COLO668 (cell line): ENCODE data around the gene ABR.

ENCODE experiments used
- DNase-seq: peaks from one replicate; lab custom pipeline; 2025; ENCODE audit not compliant: unreplicated experiment; lab: John Stamatoyannopoulos, UW

The ABR gene

DNA sequence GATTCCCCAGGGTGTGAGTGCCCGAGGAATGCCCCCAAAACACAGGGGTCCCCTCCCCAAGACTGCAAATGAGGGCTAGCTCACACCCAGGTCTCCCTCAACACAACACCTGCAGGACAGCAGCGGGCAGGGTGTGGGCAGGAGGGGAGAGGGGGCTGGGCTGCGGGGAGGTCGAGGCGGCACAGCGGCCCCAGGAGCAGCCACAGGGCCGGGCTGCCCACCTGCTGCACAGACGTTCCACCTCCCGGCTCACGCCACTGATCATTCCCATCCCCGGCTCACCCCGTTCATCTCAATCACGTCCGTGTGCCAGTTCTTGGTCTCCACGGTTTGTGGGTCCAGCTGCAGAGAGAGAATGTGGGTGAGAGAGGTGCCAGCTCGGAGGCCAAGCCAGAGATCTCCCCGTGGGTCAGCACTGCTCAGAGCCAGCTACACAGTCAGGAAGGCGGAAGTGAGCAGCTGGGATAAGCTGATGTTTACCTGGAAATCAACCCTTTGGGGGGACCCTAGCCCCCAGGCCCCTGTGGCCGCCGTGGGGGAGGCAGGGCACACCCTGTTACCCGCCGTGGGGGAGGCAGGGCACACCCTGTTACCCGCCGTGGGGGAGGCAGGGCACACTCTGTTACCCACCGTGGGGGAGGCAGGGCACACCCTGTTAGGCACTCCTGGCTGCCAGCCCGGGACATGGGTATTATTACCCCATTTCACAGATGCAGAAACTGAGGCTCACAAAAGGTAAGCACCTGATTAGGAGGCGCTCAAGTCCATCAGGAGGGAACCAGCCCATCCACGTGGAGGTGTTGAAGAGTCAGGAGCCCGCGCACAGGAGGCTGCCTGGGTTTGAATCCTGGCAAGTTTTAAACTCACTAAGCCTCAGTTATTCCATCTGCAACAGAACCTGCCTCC is 166.7 kb downstream of the ABR start:
- no peak for DNase-seq

DNA sequence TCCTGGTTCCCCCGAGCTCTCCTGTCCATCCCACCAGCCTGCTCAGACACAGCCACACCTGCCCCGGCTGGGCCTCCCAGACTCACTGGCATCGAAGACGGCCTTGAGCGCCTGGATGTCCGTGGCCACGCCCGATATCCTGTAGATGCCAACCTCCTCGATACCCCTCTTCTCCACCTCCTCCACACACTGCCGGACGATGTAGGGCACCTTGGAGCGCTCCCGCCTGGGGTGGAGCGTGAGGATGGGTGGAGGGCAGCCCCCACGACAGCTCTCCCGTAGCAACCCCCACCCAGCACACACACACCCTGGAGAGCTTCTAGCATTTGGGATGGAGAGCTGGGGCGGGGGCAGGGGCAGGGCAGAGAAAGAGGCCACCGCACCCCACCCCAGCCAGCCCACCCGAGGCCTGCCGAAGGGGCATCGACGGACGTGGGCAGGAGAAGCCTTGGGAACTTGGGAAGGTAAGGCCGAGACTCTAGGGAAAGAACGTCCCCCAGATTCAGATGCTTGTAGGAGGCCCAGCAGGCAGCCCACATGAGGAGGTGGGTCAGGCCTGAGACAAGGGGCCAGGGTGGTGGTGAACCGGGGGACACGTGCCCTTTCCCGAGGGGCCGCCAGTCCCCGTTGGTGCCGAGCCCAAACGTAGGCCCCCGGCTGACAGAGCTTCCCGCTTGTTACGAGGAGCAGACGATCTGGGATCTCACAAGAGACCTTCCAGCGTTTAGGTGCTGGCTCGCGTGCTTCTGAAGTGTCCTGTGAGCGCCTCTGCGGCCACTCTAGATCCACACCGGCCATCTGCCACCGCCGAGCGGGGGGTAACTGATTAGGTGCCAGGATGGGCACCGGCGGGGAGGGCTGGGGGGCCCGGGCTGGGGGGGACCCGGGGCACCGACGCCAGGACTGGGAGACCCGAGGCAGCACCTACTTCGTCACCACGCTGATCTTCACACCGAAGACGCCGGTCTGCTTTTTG is 167.7 kb downstream of the ABR start:
- no peak for DNase-seq

DNA sequence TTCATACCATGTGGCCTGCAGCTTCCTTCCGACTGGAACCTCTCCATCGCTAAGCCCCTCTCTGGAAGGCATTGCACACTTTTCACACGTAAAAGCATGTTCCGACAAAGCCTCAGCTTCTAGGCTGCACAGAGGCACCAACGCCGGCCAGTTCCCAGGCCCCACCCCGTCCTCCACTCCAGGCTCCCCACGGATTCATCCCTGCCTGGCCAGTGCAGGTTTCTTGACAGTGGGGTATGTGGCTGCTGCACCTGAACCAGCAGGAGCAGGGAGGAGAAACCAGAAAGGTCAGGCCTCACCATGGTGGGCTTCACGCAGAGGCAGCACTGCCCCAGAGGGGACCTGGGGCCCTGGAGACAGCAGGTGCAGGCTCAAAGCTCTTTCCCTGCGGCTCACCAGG is 168.6 kb downstream of the ABR start:
- no peak for DNase-seq

DNA sequence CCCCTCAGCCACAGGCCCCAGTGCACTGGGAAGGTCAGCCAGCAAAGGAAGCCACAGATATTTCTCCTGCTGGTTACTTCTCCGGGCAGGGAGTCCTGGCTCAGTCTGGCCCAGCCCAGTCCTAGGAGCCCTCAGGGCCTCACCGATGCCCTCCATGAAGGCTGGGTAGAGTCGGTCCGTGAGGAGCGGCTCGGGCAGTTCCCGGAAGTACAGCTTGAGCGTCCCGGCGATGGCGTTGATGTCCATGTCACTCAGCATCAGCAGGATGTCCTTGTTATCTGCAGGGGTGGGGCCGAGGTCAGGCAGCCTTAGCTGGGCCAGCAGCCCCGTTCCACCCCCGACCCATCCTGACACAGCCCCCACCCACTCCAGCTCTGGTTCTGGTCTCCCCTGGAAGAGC is 169.2 kb downstream of the ABR start:
- no peak for DNase-seq

DNA sequence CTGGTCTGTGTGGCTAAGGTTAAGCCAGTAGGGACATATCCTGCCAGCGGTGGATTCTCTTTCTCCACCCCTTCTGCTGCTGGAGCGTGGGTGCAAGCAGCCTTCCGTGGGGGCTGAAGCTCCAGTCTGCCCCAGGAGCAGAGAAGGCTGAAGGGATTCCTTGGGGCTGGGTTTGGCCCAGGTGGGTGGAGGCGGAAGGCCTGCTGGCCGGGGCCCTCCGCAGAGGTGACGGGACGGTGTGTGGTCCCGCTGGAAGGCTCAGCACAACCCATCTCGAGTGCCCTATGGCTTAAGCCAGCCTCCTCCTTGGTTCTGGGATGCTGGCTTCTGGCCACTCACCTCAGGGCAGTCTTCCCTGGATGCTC is 169.7 kb downstream of the ABR start:
- DNase-seq = no peak

DNA sequence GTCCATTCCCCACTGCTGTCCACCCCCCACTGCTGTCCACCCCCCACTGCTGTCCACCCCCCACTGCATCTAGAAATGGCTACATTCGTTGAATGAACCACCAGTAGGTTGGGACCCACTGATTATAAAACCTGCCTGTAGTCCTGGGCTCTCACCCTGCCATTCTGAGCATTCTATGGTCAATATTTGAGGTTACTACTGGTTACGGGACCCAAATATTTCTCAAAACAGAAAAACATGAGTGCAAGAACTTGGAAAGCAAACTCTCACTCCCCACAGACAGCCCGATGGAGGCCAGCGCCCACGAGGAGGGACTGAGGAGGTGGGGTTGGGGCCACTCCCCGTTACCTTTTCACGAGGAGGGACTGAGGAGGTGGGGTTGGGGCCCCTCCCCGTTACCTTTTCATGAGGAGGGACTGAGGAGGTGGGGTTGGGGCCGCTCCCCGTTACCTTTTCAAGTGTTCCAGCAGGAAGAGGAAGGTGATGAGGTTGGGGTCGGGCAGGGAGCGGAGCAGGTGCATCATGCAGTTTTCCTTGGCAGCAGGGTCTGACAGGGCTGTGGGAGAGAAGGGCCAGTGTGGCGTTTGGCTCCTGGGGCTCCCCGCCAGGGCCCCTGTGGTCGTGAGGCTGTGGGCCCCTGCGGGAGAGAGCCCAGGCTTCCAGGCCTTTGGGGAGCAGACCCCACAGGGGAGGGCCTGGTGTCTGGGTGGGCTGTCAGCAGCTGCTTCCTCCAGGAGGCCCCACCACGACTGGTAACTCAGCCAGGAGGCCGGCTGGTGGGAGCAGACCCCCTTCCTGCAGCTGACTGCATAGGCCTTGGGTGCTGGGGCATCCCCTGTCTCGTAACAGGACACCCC is 170.3 kb downstream of the ABR start:
- no peak for DNase-seq

DNA sequence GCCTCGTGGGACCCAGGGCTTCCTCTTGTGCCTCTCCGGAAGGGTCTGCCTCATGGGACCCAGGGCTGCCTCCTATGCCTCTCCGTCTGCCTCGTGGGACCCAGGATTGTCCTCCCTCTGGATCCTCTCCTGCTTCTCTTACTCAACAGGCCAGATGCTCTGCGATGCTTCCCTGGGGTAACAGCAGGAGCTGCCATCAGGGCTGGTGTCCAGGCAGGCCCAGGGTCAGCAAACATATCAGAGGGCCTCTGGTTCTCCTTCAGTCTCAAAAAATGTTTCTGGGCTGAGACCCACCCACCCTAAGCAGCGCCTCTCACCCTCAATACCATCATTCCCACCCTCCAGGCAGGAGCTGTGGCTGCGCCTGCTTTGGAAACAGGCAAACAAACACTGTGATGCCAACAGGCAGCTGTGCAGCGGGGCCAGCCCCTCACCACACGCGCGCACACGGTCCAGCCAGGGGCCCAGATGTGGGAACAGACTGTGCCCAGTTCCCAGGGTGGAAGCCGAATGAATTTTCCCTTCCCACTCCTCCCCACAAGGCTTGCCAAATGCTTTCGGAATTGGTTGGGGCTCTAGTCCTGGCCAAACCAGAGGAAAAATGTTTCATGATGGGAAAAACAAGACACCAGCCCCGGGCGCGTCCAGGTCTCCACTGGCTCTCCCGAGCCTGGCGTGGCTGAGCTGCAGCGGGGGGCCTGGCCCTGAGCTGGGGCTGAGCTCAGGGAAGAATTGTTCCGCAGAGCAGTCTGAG is 171.6 kb downstream of the ABR start:
- no peak for DNase-seq

DNA sequence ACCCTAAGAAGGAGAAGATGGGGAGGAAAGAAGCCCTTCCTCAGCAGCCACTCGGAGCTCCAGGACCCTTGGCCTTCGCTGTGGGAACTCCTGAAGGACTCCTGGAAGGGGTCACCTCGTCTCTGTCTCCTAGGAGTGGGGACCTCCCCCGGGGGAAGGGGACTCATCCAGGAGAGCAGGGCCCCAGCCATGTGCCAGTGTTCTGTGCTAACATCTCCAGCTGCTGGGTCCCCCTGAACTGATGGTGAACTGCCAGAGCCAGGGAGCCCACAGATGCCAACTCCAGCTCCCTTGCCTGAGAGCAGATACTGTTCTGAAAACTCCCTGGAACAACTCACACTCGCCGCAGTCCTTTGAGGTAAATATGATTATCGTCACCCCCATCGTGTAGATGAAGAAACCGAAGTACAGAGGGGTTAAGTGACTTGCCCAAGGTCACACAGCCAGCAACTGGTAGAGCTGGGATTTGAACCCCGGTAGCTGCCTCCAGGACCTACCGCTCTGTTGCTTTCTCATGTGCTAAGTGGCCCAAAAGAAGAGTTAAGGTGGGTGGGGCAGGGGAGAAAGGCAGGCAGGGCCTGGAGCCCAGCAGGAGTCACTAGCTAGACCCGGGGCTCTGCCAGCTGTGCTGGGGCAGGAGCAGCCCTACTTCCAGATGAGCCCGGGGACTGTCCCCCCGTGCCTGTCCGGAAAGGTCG is 172.3 kb downstream of the ABR start:
- DNase-seq = no peak

DNA sequence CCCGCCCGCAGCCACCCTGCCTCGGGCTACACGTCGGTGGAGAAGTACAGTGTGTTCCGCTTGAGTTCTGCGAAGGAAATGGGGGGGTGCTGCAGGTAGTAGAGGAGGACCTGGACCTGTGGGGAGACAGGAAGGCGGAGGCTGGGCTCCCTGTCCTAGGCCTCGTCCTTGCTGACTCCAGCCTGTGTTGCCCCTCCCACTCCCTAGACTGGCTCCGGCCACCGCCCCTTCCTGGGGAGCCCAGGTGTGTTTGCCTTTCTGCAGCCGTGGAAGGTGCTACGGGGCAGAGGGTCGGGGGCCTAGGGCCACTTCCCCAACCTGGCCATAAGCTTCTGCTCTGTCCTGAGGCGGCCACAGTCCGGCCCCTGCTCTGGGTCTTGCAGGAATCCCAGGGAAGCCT is 173.7 kb downstream of the ABR start:
- peak; percentile 70 for DNase-seq

DNA sequence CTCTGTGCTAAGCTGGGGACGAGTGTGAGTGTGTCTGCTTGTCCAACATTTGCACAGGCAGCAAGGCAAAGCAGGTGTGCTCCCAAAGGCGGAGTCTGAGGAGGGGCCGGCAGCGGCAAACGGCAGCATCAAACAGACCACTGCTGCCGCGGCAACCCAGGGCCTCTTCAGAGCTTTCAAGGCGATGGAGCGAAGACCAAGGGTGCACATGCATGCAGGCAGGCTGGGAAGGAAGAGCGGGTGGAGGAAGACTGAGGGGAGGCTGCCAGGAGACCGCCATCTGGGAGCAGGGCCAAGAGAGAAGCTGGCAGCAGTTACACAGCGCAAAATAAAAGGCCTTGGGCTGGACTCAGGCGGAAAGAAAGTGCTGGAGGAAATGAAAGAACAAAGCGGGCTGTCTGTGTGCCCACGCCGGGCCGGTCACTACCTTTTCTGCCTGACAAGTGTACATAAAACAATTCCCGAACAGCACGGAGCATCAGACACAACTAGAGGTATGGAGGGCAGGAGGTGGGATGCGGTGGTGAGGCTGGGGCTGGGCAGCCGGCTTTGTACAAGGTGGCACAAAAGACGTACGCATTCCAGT is 174.3 kb downstream of the ABR start:
- peak; percentile 71 for DNase-seq

DNA sequence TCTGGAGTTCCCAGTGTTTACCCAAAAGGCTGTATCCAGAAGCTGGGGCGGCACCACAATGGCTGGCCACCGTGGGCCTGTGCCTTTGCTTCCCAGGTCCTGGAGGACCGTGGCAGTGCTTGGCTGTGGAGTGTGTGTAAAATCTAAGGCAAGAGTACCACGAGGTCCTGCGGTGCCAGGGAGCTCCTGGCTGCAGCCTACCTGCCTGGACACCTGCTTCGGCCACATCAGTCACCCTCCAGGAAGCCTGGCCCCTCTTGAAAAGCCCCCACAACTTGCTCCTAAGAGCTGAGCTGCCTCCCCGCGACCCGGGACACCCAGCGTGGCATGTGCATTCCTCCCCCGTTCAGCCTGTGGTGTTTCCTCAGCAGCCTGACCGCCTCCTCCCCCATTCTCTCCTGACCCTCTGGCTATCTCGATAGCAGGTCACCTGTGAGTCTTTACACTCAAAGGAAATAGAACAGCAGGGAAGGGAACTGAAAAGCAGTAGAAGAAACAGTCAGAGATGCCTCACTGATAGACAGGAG is 174.9 kb downstream of the ABR start:
- DNase-seq = peak; percentile 15

DNA sequence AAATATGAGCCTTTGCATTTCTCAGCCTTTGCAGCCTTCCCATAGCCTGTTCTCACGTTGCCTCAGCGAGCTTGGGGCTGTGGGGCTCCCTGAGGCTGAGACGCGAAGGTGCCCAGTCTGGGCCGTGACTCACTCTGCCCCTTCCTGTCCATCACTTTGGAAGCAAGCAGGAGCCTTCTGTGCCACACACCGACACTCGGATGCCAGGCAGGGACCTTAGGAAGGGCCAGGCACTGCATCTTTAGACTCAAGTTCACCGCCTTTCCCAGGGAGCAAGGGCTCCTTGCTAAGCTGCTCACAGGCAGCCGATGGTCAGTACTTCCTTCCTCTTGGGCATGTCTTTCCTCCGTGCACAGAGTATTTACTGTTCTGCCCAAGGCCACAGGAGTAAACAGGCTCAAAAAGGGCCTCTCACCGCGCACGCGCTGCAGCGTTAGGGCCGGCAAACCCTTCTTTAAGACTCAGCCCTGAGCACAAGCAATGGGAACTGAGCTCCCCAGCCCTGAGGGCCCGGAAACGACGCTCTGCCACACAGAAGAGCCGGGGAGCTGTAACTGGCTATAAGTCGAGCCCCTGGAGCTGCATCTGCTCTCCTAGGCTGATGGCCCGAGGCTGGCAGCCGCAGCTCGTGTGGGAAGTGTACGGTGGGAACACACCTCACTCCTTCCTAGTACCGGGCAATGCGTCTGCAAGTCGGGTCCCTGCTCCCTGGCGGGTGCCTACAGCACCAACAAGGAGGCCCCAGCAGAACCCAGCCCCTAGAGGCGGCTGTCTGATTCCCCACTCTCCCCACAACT is 175.6 kb downstream of the ABR start:
- DNase-seq = peak; percentile 13

DNA sequence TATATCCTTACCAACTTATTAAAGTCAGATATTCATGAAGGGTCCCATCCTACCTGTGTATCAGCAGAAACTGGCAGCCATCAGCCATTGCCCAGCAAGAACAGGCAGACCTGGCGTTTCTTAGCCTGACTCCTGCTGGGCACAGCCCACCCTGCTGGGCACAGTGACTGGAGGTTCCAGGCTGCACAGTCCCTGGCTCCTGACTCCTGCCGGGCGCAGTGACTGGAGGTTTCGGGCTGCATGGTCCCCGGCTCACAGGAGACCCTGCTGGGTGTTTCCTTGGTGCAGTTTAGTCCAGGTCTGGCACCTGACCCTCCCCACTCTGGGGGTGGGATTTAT is 176.2 kb downstream of the ABR start:
- no peak for DNase-seq

DNA sequence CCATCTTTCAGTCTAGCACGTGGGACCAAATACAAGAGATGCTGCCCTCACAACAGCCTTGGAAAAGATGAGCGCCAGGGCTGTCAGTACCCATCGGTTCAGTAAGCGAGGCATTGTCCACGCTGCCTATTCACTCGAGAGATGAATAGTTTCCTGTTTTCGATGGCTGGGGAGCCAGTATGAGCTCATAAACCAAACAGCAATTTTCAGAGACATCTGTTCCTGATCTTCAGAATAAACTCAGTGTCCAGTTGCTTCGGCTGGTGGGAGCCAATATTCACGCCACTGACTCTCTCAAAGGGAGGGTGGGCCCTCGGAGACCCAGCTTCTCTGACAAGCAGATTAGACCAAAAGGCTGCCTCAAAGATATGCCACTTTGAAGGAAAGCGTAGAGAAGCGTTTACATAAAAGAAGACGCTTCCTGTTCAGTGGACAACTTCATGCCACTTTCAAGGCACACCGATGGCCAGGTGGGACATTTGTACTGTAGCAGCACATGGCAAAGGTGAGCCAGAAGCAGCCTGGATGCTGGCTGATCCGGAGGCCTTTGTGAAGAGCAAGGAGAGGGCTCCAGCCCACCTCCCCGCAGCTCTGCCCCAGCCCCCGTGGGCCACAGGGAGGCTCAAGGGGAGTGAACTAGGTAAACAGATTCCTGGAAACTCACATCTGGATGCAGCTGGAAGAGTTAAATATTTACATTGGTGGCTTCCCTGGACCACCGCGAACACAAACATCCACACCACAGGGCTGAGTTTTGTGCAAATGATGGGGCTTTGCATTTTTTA is 176.8 kb downstream of the ABR start:
- DNase-seq = peak; percentile 49

DNA sequence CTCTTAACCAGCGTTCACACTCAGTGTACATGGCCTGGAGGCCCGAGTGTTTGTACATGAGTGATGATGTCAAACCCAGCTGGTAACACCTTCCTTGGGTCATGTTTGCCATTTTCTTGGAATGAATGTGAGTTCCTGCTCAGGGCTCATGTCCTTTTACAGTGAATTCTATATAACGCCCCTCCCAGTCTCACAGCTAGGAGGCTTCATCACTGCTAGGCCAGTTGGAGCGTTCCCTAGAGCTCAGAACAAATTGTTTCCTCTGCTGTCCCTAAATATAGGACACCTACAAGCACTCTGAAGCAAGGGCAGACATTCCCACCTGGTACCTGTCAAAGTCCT is 177.4 kb downstream of the ABR start:
- DNase-seq = no peak

DNA sequence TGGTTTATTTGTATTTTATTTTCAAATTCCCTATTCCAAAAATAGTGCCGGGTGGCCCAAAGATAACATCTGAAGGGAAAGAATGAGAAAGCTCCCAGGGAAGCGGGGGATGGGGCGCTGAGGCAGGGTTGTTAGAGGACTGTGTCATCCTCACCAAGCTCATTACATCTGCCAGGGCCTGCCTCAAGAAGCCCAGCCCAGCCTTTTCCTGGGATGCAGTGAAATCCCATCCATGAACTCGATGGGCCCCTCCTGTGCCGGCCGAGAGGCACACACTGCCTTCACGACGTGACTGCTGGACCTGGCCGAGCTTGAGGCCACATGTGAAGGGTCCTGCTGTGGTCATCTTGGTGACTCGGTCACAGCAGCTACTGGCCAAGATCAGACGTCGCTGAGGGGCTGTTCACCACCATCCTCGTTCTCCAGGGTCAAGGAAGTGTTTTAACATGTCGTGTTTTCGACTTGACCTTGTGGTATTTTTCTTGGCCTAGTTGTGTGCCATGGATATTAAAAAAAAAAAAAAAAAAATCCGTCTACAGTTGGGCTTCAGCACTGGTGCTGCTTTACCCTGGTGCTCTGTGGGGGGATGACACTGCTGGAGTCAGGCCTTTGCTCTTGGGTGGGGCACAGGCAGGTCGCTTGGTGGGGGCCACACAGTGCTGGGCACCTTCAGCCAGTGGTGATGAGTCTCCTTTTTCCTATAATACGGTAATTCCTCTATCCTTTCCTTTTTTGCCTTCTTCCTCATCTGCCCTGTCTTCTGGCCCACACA is 178.0 kb downstream of the ABR start:
- peak; percentile 7 for DNase-seq
